ENCODE data around the gene NMNAT2.

DNA sequence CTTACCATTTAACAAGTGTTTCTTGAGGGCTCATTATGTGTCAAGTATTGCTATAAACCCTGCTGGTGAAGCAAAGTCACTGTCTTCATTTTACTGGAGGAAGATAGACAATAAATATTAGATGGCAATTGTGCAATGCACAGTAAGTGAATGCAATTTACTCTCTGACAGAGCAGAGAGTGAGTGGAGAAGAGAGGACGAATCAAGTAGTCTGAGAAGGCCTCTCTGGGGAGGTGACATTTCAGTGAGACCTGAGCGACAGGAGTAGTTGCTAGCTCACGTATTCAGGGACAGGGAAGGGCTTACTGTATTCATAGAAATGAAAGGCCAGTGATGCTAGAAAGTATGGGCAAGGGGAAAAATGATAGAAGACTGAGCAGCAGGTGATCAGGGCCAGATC, 1.2 kb upstream of the NMNAT2 start:
- TF ChIP-seq CTCF (IDR thresholded peaks at IDR 0.05) (no peak), POLR2A (IDR thresholded peaks at IDR 0.05) (no peak), POLR2AphosphoS5 (IDR thresholded peaks at IDR 0.05) (no peak)
